NT2/D1 (cell line): Measurements from ENCODE around the gene RPE65.
"Not testable (repeated sequence)": the region's sequence is repeated elsewhere in the genome, so short reads cannot be mapped to it uniquely, and the experiment has no call there.

Source experiments
- DNase-seq: peaks from one replicate; pipeline ENCODE4 v3.0.0-alpha.2; 2011; ENCODE audit warnings: low read depth, low spot score
- H3K27me3 ChIP-seq: 2 replicates; pipeline ENCODE4 v1.6.0; 2011; ENCODE audit warnings: mild to moderate bottlenecking; ENCODE audit not compliant: insufficient read length, insufficient read depth
- H3K36me3 ChIP-seq: 2 replicates; pipeline ENCODE4 v1.6.1; 2011; ENCODE audit warnings: mild to moderate bottlenecking, low read length, mixed read lengths; ENCODE audit not compliant: insufficient read depth, insufficient read length
- H3K4me1 ChIP-seq: 2 replicates; pipeline ENCODE4 v1.5.1; 2011; ENCODE audit not compliant: insufficient read depth, insufficient read length
- H3K4me3 ChIP-seq: 2 replicates; pipeline ENCODE4 v1.5.1; 2011; ENCODE audit warnings: low read depth; ENCODE audit not compliant: insufficient read length
- H3K9ac ChIP-seq: 2 replicates; pipeline ENCODE4 v1.6.0; 2011; ENCODE audit warnings: low read depth; ENCODE audit not compliant: insufficient read length
- H3K9me3 ChIP-seq: 2 replicates; pipeline ENCODE4 v1.5.1; 2011; ENCODE audit warnings: mild to moderate bottlenecking, low read length; ENCODE audit not compliant: insufficient read depth
- SUZ12 ChIP-seq: IDR thresholded peaks from 2 replicates; pipeline ENCODE4 v1.6.1; 2011; ENCODE audit not compliant: insufficient read length, insufficient read depth; ENCODE audit errors: extremely low read depth
- YY1 ChIP-seq: IDR thresholded peaks from 2 replicates; pipeline ENCODE4 v1.6.1; 2011; ENCODE audit not compliant: insufficient read length, insufficient read depth
- ZNF274 ChIP-seq: IDR thresholded peaks from 2 replicates; pipeline ENCODE4 v1.6.1; 2011; ENCODE audit warnings: mild to moderate bottlenecking, low read depth, low read length

The RPE65 gene

GRCh38 chr1:68449901-68450300 is at the start of gene RPE65:
Gene RPE65 (minus strand): TSS chr1:68449954. CDS start chr1:68449905, 49 bp downstream.
- no peak for DNase-seq

GRCh38 chr1:68497358-68497698 is 47.6 kb upstream of the RPE65 start:
- DNase-seq: no peak
- Histone ChIP-seq H3K4me3 (peak overlapping the region; percentile 99), H3K27me3 (peaks cover 4% of the 10 kb centered on the region), H3K4me1 (no peaks in the 10 kb centered on the region), H3K9ac (peak overlapping the region; percentile 36), H3K9me3 (0 out of 2 replicates have a peak, but pooled peaks cover 7% of the 10 kb centered on the region), H3K36me3 (peaks cover 24% of the 10 kb centered on the region)
- TF ChIP-seq SUZ12: no peak
- no peak for TF ChIP-seq YY1
- no peak for TF ChIP-seq ZNF274

More at GRCh38 chr1:68449901-68450300, at the start of gene RPE65:
- Histone ChIP-seq H3K4me3 (no peak within 1 kb of the TSS), H3K4me1 (no peaks in the 10 kb centered on the region), H3K27me3 (no peaks in the 10 kb centered on the region), H3K9ac (no peak within 1 kb of the TSS), H3K9me3 (no peaks in the 10 kb centered on the region), H3K36me3 (no peaks in the 10 kb centered on the region)
- TF ChIP-seq YY1 (no peak), SUZ12 (no peak), ZNF274 (no peak)

- H3K36me3 ChIP-seq: peaks cover 29% of the 10 kb centered on the region
- H3K9ac ChIP-seq: peak within 1 kb of the TSS; percentile 97
- H3K27me3 ChIP-seq: peaks cover 4% of the 10 kb centered on the region
- no peak for TF ChIP-seq ZNF274
- no peak for TF ChIP-seq SUZ12
- TF ChIP-seq YY1: peak; percentile 59
- H3K9me3 ChIP-seq: 0 out of 2 replicates have a peak, but pooled peaks cover 7% of the 10 kb centered on the region
- H3K4me1 ChIP-seq: no peaks in the 10 kb centered on the region
- peak within 1 kb of the TSS; percentile 99 for H3K4me3 ChIP-seq
- peak; percentile 98 for DNase-seq
Observed at GRCh38 chr1:68496680-68497357, 47.1 kb upstream of the RPE65 start, which contains the start of gene DEPDC1. Gene DEPDC1 (minus strand): TSS chr1:68497082. CDS start chr1:68496999, 83 bp downstream.

- Histone ChIP-seq H3K9me3 (0 out of 2 replicates have a peak, but pooled peaks cover 7% of the 10 kb centered on the region), H3K4me1 (no peaks in the 10 kb centered on the region), H3K9ac (peak overlapping the region; percentile 97), H3K27me3 (peaks cover 4% of the 10 kb centered on the region), H3K36me3 (peaks cover 36% of the 10 kb centered on the region), H3K4me3 (peak overlapping the region; percentile 99)
- TF ChIP-seq SUZ12 (no peak), YY1 (no peak)
- peak; percentile 9 for DNase-seq
Observed at GRCh38 chr1:68495968-68496679, 46.4 kb upstream of the RPE65 start.

GRCh38 chr1:68495532-68495931 is 45.8 kb upstream of the RPE65 start:
- TF ChIP-seq SUZ12: no peak
- TF ChIP-seq ZNF274: no peak
- TF ChIP-seq YY1: no peak
- no peaks in the 10 kb centered on the region for H3K4me1 ChIP-seq
- H3K36me3 ChIP-seq: peaks cover 42% of the 10 kb centered on the region
- H3K4me3 ChIP-seq: peak overlapping the region; percentile 99
- peaks cover 4% of the 10 kb centered on the region for H3K27me3 ChIP-seq
- H3K9ac ChIP-seq: peak overlapping the region; percentile 62
- H3K9me3 ChIP-seq: peaks cover 13% of the 10 kb centered on the region; the same call in 1 of the 2 replicates
- DNase-seq: no peak

- H3K4me1 ChIP-seq: no peaks in the 10 kb centered on the region
- H3K36me3 ChIP-seq: peaks cover 63% of the 10 kb centered on the region
- peaks cover 9% of the 10 kb centered on the region; the same call in 1 of the 2 replicates for H3K9me3 ChIP-seq
- peaks cover 4% of the 10 kb centered on the region for H3K27me3 ChIP-seq
- no peak for TF ChIP-seq YY1
- no peak for DNase-seq
- no peak overlapping the region for H3K4me3 ChIP-seq
- H3K9ac ChIP-seq: no peak overlapping the region
Observed at GRCh38 chr1:68493193-68493592, 43.4 kb upstream of the RPE65 start.

- H3K36me3 ChIP-seq: peaks cover 72% of the 10 kb centered on the region
- H3K9me3 ChIP-seq, DNase-seq, H3K9ac ChIP-seq, H3K4me1 ChIP-seq, H3K27me3 ChIP-seq, H3K4me3 ChIP-seq: not testable (repeated sequence)
Observed at GRCh38 chr1:68492255-68492654, 42.5 kb upstream of the RPE65 start.
